Fibroblast of upper back skin (primary cell): ENCODE results near the gene NEUROD2.

Source experiments
- DNase-seq: peaks from one replicate; pipeline ENCODE4 v3.0.0-alpha.2; 2013

NEUROD2 gene

GRCh38 chr17:39618246-39618913 lies 10.7 kb upstream of the NEUROD2 start:
- DNase-seq: no peak

GRCh38 chr17:39617446-39618245 lies 9.9 kb upstream of the NEUROD2 start:
- DNase-seq: peak; percentile 36

GRCh38 chr17:39617100-39617445 lies 9.4 kb upstream of the NEUROD2 start:
- DNase-seq: no peak

- DNase-seq: no peak
Observed at GRCh38 chr17:39615434-39615833, 7.7 kb upstream of the NEUROD2 start.

GRCh38 chr17:39614545-39615157 lies 6.9 kb upstream of the NEUROD2 start:
- DNase-seq: no peak

GRCh38 chr17:39612935-39613464 lies 5.3 kb upstream of the NEUROD2 start:
- DNase-seq: no peak

GRCh38 chr17:39612291-39612894 lies 4.7 kb upstream of the NEUROD2 start:
- DNase-seq: no peak

GRCh38 chr17:39611401-39612112 lies 3.8 kb upstream of the NEUROD2 start:
- DNase-seq: no peak

GRCh38 chr17:39609416-39610025 lies 1.8 kb upstream of the NEUROD2 start:
- no peak for DNase-seq

- no peak for DNase-seq
Observed at GRCh38 chr17:39608142-39608981, 642 bp upstream of the NEUROD2 start.

- no peak for DNase-seq
Observed at GRCh38 chr17:39607057-39607850, 466 bp downstream of the NEUROD2 start.

GRCh38 chr17:39606434-39607056 lies 1.2 kb downstream of the NEUROD2 start:
- no peak for DNase-seq

- no peak for DNase-seq
Observed at GRCh38 chr17:39605492-39606433, 2.0 kb downstream of the NEUROD2 start.

- DNase-seq: no peak
Observed at GRCh38 chr17:39604911-39605491, 2.7 kb downstream of the NEUROD2 start.

- DNase-seq: no peak
Observed at GRCh38 chr17:39603304-39604016, 4.3 kb downstream of the NEUROD2 start.

- no peak for DNase-seq
Observed at GRCh38 chr17:39602533-39603303, 5.0 kb downstream of the NEUROD2 start.
